Panc1 (cell line): ENCODE results near the gene C1orf159. TPM values are rescaled to one million over a fixed set of nuclear protein-coding genes. Genes with fewer than 3 reads are reported as not detected.

Experiments used
- ATAC-seq: fragments of 200-7000 bp; cut with Tn5 transposase; 2 replicates; pipeline ENCODE4 v1.9.1; 2020; ENCODE audit warnings: mild to moderate bottlenecking, moderate library complexity
- BruUV-seq: library from RNA; stranded (reverse); fragments of 400-500 nt; replicated peaks from 2 replicates; lab custom pipeline; 2021; lab: Mats Ljungman, UMichigan
- CTCF ChIA-PET: fragments of 300-600 bp; sonication (Branson Sonifier 250); formaldehyde crosslinking; loops from one replicate; lab custom pipeline; 2022; ENCODE audit warnings: antibody characterized with exemption; lab: Charles Lee
- POLR2A ChIA-PET: fragments of 300-600 bp; sonication (Branson Sonifier 250); formaldehyde crosslinking; loops from one replicate; lab custom pipeline; 2022; ENCODE audit warnings: antibody characterized with exemption; lab: Charles Lee
- DNase-seq: peaks from one replicate; pipeline ENCODE4 v3.0.0-alpha.2; 2010; ENCODE audit warnings: low read depth, low spot score
- H3K27ac ChIP-seq: 2 replicates; pipeline ENCODE4 v1.5.1; 2011; ENCODE audit warnings: mild to moderate bottlenecking, low read length, inconsistent platforms
- H3K27me3 ChIP-seq: fragments of 200-500 bp; sonication (Bioruptor generic); 2 replicates; pipeline ENCODE4 v1.6.0; 2014; ENCODE audit warnings: low read length, inconsistent platforms; ENCODE audit not compliant: control insufficient read depth, insufficient read depth
- H3K36me3 ChIP-seq: fragments of 200-500 bp; sonication (Bioruptor generic); 2 replicates; pipeline ENCODE4 v1.5.1; 2014; ENCODE audit warnings: inconsistent platforms, mild to moderate bottlenecking, low read length, moderate library complexity; ENCODE audit not compliant: control insufficient read depth, insufficient read depth
- H3K4me1 ChIP-seq: 2 replicates; pipeline ENCODE4 v1.5.1; 2011; ENCODE audit warnings: inconsistent platforms, mild to moderate bottlenecking, low read length, moderate library complexity; ENCODE audit not compliant: control insufficient read depth, insufficient read depth
- H3K4me3 ChIP-seq, 2 experiments: 2 replicates each; pipeline ENCODE4 v1.5.1; 2011 to 2012; ENCODE audit warnings: low read depth in 2 of 2, low read length in 2 of 2, mild to moderate bottlenecking in 2 of 2, inconsistent platforms in 1 of 2, moderate library complexity in 1 of 2
- H3K9me3 ChIP-seq: fragments of 200-500 bp; sonication (Bioruptor generic); 2 replicates; pipeline ENCODE4 v1.5.1; 2014; ENCODE audit warnings: low read depth, mild to moderate bottlenecking, inconsistent platforms, low read length, moderate library complexity; ENCODE audit not compliant: control insufficient read depth, insufficient read depth
- CTCF ChIP-seq: fragments of 450-650 bp; IDR thresholded peaks from 2 replicates; pipeline ENCODE4 v1.5.1; 2017; ENCODE audit warnings: mild to moderate bottlenecking
- POLR2AphosphoS5 ChIP-seq: IDR thresholded peaks from 2 replicates; pipeline ENCODE4 v1.6.1; 2012; ENCODE audit warnings: mild to moderate bottlenecking, low read depth, low read length, moderate library complexity
- REST ChIP-seq, 2 experiments: IDR thresholded peaks; 2 replicates each; pipeline ENCODE4 v1.6.1; 2011 to 2012; ENCODE audit warnings: low read depth in 2 of 2, control low read depth in 1 of 2, low read length in 1 of 2, mild to moderate bottlenecking in 1 of 2, moderate library complexity in 1 of 2; ENCODE audit not compliant: insufficient read depth in 1 of 2
- SIN3A ChIP-seq: IDR thresholded peaks from 2 replicates; pipeline ENCODE4 v1.6.1; 2012; ENCODE audit warnings: low read depth, mild to moderate bottlenecking, low read length, moderate library complexity, borderline replicate concordance; ENCODE audit not compliant: insufficient read depth
- TCF7L2 ChIP-seq: IDR thresholded peaks from 2 replicates; pipeline ENCODE4 v1.6.1; 2011; ENCODE audit warnings: mild to moderate bottlenecking, low read depth, low read length, inconsistent platforms
- in situ Hi-C: cut with HindIII; loops from 2 replicates; pipeline ENCODE4 v1.10.0; 2016; ENCODE audit warnings: low sequenced_read_pairs, low pct_unique_long_range_greater_than_20kb
- intact Hi-C: fragments of 100-400 bp; cut with micrococcal nuclease; formaldehyde crosslinking; loops from one replicate; pipeline ENCODE4 v1.10.0; 2022; ENCODE audit not compliant: unreplicated experiment
- total RNA-seq: library from RNA; stranded (reverse); gene quantifications from one replicate; pipeline ENCODE4 v1.2.1, GENCODE V29; 2021; ENCODE audit not compliant: unreplicated experiment

The C1orf159 gene
- total RNA-seq, 1 experiment from 2014 or later, result 28.8 TPM

- ATAC-seq (no peak), DNase-seq (no peak)
- ChIA-PET POLR2A (no interaction called here), CTCF (no interaction called here)
- Histone ChIP-seq H3K9me3 (no peaks in the 10 kb centered on the region), H3K36me3 (no peaks in the 10 kb centered on the region), H3K4me3 (no peak overlapping the region), H3K27me3 (no peaks in the 10 kb centered on the region), H3K27ac (no peak overlapping the region), H3K4me1 (peaks cover 9% of the 10 kb centered on the region)
- in situ Hi-C loops, result no loop called here
- intact Hi-C loops, result no loop called here
- no TSS peak for BruUV-seq
- no peak for TF ChIP-seq REST (IDR thresholded peaks at IDR 0.05; ENCODE audit: insufficient read depth in 1 of 2, low read depth in 2 of 2, low read length in 1 of 2)
These were observed 40.5 kb downstream of the C1orf159 start for GRCh38 chr1:1075148-1075935.

- BruUV-seq, result no TSS peak
- peaks cover 12% of the 10 kb centered on the region for H3K4me1 ChIP-seq
- intact Hi-C loops, result no loop called here
- ChIA-PET POLR2A (no interaction called here), CTCF (no interaction called here)
- H3K27ac ChIP-seq, result no peak overlapping the region
- no peak for TF ChIP-seq POLR2AphosphoS5
- TF ChIP-seq CTCF, result no peak
- no peak for TF ChIP-seq TCF7L2
- TF ChIP-seq REST (IDR thresholded peaks at IDR 0.05; ENCODE audit: insufficient read depth in 1 of 2, low read depth in 2 of 2, low read length in 1 of 2), result no peak
- no peak for TF ChIP-seq SIN3A
- no peaks in the 10 kb centered on the region for H3K27me3 ChIP-seq
- no peak overlapping the region for H3K4me3 ChIP-seq
- ATAC-seq (no peak), DNase-seq (no peak)
- H3K9me3 ChIP-seq, result no peaks in the 10 kb centered on the region
- H3K36me3 ChIP-seq, result no peaks in the 10 kb centered on the region
- in situ Hi-C loops, result no loop called here
These were observed 41.2 kb downstream of the C1orf159 start for GRCh38 chr1:1074631-1075147.
